SU-DHL-6 (cell line): Measurements from ENCODE around the gene NDUFB7.

Experiments
- EZH2phosphoT487 ChIP-seq: fragments of 200-600 bp; sonication (generic), shearing (Covaris generic); conservative IDR thresholded peaks from 2 replicates; pipeline ENCODE4 v1.6.1; 2018; ENCODE audit warnings: mild to moderate bottlenecking, antibody characterized with exemption, low read length, moderate library complexity, mixed read lengths
- TF ChIP-seq, protein P1 (sequence below): fragments of 200-600 bp; sonication (generic); IDR thresholded peaks from one replicate; pipeline ENCODE4 v1.5.1; 2017; ENCODE audit warnings: antibody characterized with exemption, mild to moderate bottlenecking, low read length, moderate library complexity; ENCODE audit not compliant: insufficient read depth, poor library complexity, severe bottlenecking

GRCh38 chr19:14533450-14533849 lies 38.4 kb downstream of the NDUFB7 start:
- TF ChIP-seq, protein P1, sequence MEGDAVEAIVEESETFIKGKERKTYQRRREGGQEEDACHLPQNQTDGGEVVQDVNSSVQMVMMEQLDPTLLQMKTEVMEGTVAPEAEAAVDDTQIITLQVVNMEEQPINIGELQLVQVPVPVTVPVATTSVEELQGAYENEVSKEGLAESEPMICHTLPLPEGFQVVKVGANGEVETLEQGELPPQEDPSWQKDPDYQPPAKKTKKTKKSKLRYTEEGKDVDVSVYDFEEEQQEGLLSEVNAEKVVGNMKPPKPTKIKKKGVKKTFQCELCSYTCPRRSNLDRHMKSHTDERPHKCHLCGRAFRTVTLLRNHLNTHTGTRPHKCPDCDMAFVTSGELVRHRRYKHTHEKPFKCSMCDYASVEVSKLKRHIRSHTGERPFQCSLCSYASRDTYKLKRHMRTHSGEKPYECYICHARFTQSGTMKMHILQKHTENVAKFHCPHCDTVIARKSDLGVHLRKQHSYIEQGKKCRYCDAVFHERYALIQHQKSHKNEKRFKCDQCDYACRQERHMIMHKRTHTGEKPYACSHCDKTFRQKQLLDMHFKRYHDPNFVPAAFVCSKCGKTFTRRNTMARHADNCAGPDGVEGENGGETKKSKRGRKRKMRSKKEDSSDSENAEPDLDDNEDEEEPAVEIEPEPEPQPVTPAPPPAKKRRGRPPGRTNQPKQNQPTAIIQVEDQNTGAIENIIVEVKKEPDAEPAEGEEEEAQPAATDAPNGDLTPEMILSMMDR = no peak
- TF ChIP-seq EZH2phosphoT487 = no peak
